Astrocyte of the spinal cord (primary cell): Measurements from ENCODE around the gene SLC22A23.

Experiments used
- DNase-seq: peaks from one replicate; pipeline ENCODE4 v3.0.0; 2011; ENCODE audit warnings: low read depth, low spot score
- H3K4me3 ChIP-seq: 2 replicates; pipeline ENCODE4 v1.5.1; 2011; ENCODE audit warnings: low read depth, mild to moderate bottlenecking, low read length, moderate library complexity
- in situ Hi-C: cut with HindIII; loops from 2 replicates; pipeline ENCODE4 v1.10.0; 2017; ENCODE audit warnings: low sequenced_read_pairs
- TF ChIP-seq, protein P1 (sequence below): IDR thresholded peaks from 2 replicates; pipeline ENCODE4 v1.5.1; 2012; ENCODE audit warnings: low read depth, mild to moderate bottlenecking, low read length, inconsistent platforms

The SLC22A23 gene

DNA sequence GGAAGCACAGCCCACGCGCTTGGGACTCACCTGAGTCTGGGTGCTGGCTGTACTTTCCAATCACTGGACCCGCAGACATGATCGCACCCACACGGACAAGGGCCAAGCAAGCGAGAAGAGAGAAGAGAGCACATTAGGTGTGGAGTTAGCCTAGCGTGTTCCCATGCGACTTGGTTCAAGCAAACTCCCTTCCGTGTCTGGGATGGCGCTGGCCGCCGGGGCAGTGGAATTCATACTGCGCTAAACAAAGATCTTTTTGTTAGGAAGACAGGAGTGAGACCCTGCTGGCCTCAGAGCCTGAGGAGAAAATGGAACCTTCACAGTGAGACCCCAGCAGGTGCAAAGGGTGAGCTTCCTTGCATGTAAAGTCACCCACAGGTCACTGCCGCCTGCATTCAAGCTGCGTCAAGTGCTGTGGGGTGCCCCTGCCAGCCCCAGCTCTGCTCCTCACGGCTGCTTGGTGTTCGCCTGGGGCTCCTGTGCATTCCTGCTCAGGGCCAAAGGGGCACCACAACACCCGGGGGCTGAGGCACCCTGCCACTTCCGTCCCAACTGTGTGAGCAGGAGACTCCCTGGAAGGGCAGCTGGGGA lies 171.7 kb downstream of the SLC22A23 start:
- in situ Hi-C loops: loop anchor here (25.0 kb wide), 1 partner anchor 427 kb away; no protein-coding TSS in a partner anchor
- H3K4me3 ChIP-seq: no peak overlapping the region
- no peak for DNase-seq
- TF ChIP-seq, protein P1, sequence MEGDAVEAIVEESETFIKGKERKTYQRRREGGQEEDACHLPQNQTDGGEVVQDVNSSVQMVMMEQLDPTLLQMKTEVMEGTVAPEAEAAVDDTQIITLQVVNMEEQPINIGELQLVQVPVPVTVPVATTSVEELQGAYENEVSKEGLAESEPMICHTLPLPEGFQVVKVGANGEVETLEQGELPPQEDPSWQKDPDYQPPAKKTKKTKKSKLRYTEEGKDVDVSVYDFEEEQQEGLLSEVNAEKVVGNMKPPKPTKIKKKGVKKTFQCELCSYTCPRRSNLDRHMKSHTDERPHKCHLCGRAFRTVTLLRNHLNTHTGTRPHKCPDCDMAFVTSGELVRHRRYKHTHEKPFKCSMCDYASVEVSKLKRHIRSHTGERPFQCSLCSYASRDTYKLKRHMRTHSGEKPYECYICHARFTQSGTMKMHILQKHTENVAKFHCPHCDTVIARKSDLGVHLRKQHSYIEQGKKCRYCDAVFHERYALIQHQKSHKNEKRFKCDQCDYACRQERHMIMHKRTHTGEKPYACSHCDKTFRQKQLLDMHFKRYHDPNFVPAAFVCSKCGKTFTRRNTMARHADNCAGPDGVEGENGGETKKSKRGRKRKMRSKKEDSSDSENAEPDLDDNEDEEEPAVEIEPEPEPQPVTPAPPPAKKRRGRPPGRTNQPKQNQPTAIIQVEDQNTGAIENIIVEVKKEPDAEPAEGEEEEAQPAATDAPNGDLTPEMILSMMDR: no peak

DNA sequence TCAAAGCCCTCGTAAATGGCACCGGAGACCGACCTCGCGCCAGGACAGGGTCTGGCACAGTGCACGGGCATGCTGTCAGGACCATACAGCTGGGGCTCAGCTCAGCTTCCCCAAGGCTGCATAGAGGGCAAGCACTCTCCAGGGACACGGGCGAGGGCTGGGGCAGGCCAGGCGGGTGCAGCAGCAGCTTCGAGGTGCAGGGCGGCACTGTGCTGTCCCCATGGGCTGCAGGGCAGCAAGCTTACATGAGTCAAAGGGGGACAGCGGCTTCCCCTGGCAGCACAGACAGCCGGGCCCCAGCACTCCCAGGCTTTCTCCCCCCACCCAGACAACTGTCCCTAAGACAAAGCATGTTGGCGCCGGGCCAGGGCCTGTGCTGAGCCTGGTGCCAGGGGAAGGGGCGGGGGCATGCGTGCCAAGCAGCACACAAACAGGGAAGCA lies 172.4 kb downstream of the SLC22A23 start:
- no peak overlapping the region for H3K4me3 ChIP-seq
- DNase-seq: no peak
- in situ Hi-C loops: loop anchor here (25.0 kb wide), 1 partner anchor 428 kb away; no protein-coding TSS in a partner anchor
- TF ChIP-seq, protein P1: no peak

DNA sequence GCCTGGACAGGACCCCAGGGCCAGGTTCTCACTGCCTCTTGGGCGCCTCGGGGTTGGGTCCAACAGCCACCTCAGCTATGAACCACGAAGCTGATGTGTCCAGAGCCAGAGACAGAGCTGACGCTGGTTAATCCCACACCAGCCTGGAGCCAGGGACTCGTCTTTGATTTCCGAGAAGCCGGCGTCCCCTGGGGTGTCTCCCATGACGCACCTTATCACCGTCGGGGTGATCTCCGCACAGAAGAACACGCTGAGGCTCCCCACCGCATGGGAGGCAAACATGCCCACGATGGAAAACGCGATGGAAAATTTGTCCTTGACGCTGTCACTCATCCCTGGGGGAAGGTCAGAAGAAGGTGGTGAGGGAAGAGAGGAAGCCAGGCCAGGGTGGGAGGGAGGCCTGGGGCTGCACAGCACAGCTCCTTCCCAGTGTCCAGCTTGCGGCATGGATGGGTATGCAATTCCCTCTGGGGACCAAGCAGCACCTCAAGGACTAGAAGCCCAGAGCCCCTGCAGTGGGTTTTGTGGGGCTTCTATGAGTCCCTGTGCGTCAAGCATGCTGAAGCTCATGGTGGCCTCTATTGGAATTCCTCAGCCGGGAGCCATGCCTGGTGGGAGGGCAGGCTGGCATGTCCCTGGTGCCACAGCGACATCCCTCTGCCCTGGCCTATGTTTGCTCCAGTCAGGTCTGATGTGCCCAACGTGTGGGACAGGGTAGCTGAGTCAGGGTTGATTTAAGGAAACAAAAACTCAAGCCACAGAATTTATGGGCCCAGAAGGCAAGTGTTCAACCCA lies 173.0 kb downstream of the SLC22A23 start:
- TF ChIP-seq, protein P1: no peak
- no peak overlapping the region for H3K4me3 ChIP-seq
- in situ Hi-C loops: loop anchor here (25.0 kb wide), 1 partner anchor 428 kb away; no protein-coding TSS in a partner anchor

DNA sequence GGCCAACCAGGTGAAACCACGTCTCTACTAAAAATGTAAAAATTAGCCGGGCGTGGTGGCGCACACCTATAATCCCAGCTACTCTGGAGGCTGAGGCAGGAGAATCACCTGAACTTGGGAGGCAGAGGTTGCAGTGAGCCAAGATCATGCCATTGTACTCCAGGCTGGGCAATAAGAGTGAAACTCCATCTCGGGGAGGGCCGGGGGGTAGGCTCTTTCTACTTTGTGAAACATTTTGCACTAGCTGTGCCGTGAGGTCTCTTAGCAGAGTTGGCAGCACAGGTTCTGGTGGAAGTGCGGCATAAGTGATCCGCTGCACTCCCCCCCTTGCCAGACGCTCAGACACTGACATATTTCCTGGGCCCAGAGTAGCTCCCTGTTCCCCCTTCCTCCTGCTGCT lies 173.6 kb downstream of the SLC22A23 start:
- in situ Hi-C loops: loop anchor here (25.0 kb wide), 1 partner anchor 429 kb away; no protein-coding TSS in a partner anchor

More for the DNA sequence above, 173.0 kb downstream of the SLC22A23 start:
- DNase-seq: no peak

DNA sequence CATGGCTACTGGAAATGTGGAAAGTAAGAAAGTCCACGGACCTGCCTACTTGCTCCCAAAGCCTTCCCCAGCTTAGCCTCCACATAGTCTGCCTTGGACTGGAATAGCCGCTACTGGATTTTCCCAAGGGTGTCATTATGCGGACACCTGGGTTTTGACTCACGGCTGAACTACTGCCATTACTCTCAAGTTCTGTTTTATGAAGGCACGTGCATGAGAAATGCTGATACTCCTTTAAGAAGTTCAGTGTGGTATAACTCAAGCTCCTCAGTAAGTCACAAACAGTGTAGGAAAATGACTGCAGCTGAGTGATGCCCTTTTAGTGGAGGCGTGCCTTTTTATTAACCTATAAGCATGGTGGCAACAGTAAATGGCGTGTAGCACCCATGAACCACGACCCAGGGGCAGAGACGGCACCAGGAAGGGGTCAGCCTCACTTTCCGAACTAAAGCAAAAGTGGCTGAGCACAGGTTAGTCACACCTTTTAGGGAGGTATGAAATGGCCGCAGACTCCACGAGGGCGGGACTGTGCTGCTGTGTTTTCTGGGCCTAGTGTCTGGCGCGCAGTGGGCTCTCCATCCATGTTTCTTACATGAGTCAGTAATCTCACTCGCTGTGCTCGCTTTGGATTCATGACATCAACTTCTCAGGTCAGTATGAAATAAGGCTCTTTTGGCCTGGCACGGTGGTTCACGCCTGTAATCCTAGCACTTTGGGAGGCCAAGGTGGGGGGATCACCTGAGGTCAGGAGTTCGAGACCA lies 174.2 kb downstream of the SLC22A23 start:
- TF ChIP-seq, protein P1: no peak
- no peak overlapping the region for H3K4me3 ChIP-seq
- no peak for DNase-seq
- in situ Hi-C loops: loop anchor here (25.0 kb wide), 1 partner anchor 430 kb away; no protein-coding TSS in a partner anchor

More for the DNA sequence above, 173.6 kb downstream of the SLC22A23 start:
- TF ChIP-seq, protein P1: no peak
- no peak for DNase-seq
- no peak overlapping the region for H3K4me3 ChIP-seq
